GM18870 (cell line): ENCODE results near the gene ZBTB7A.

Experiments used
- ATAC-seq: cut with Tn5 transposase; IDR thresholded peaks from one replicate; pipeline ENCODE4 v1.9.1; 2021; ENCODE audit warnings: moderate library complexity; ENCODE audit not compliant: unreplicated experiment

ZBTB7A gene

DNA sequence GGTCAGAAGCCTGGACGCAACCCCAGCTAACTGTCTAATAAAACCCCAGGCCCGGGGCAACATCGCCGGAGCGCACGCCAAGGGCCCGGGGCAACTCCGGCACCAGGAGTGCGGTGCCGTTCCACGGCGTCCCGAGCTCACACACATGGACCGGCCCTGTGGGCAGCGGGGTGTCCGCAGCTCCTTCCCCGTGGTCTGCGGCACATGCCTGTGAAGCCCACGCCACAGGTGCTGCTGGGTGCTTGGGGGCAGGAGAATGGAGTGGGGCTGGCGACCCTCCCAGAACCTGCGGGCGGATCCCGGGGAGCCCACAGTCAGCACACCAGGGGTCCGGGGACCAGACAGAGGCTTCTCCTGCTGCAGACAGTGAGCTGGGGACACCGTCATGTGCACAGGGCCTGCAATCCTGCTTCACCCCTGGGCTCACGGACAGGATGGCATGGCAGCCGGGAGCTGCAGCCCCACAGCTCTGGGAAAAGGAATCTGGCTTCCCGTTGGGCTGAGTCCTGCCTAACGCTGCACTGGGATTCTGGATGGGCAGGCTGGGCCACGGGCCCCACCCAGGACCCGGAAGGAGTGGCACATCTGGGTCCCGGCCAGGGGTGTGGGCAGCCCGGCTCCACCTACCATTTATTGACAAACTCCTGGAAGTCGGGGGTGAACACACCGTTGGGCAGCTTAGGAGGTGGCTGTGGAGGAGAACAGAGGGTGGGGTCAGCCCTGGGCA, 28.2 kb upstream of the ZBTB7A start:
- no peak for ATAC-seq

DNA sequence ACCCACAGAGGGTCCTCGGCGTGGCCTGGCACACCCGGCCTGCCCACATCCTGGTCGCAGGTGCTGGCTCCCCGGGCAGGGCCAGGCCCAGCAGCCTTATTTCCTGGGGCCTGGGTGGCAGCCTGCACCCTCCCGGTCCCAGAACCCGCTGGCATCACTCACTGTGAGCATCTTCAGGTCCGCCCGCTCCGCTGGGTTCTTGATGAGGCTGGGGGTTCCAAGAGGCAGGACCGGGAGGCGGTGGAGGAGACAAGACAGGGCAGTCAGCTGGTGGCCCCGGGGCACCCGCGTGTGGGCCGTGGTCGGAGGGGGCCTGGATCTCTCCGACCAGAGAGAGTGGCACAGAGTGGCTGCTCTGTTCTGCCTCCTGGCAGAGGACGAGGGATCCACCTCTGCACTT, 27.6 kb upstream of the ZBTB7A start:
- ATAC-seq: no peak

DNA sequence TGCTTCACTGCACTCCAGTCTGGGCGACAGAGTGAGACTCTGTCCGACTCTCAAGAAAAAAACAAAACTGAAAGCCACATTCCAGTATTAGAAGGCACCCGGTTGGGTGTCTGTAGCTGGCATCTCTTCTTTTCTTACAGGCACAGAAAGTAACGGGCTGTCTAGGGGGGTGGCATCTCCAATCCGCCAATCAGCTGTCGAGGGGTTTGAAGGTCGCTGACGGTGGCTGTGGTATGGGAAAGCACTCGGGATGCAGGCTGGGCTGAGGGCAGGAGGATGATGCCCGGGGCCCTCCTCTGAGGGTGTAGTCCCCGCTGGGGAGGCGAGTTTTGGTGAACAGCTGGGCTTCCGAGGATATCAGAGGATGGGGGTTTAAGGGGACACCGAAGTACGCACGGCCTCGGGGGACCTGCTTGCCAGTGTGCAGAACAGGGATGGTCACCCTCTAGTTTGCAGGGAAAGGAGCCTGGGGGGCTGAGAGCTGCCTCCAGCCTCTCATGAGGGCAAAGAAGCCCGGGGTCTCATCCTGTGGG, 27.0 kb upstream of the ZBTB7A start:
- ATAC-seq: no peak

DNA sequence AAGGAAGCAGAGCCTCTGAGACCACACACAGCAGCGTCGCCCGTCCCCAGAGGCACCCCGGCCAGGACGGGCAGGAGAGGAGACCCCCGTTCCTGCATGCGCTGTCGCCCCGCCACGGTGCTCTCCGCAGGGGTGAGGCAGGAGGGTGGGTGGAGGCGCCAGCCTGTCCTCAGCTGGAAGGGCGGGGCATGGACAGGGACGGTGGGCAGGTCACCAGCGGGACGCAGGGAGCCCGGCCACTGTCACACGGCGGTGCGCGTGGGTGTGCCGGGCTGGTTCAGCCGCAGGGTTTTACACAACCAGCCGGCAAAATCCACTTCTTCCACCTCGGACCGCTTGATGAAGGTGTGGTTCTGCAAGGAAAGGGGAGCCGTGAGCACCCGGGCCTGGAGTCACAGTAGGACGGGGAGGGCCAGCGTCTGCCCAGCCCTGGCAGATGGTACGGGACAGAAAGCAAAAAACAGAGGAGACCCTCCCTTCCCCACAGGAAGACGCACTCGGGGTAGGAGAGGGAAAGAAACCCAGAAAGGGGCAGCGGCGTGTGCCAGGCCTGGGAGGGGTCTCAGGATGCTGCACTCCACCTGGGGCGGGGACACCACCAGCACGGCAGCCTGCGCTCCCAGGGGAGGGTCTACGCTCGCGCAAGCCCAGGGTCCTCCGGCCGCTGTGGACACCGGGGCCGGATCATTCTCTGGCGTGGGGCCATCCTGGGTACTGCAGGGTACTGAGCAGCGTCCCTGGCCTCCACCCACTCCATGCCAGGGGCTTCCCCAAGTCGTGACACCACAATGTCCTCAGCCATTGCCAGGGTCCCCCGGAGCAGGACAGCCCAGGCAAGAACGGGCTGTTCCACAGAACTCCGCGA, 23.9 kb upstream of the ZBTB7A start:
- no peak for ATAC-seq

DNA sequence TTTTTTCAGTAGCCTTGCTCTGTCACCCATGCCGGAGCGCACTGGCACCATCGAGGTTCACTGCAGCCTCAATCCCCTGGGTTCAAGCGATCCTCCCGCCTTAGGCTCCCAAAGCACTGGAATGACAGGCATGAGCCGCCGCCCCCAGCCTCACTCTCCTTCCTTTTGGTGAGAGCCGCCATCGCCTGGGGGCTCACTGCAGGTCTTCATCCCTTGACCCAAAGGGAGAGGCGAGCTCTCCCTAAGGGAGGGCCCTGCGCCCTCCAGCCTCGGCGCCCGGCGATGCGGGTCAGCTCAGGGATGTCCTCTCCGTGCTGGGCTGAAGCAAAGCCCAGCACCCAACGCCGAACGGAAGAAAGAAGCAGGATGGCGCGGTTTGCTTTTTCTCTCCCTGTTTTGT, 23.2 kb upstream of the ZBTB7A start:
- ATAC-seq: no peak

DNA sequence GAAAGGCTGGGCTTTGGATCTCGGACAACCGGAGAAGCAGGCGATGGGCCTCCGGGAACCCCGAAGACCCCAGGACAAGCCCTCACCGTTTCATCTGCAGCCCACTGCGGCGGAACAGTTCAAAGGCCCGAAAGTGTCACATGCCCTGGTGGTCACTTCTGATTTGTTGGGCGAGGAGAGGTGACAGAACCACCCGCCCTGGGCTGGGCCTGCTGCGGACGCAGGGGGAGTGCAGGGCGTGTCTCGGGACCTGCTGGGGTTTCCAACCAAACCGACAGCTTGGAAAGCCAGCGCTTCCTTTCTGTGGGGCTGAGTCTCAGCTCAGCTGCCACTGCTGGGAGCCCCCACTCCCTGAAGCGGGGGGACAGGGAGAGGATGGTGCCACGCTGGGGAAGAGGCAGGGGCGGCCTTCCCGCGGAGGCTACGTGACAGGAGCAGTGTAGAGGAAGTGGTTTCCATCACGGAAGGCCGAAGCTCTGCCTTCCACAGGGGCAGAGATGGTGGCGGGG, 22.8 kb upstream of the ZBTB7A start:
- ATAC-seq: peak; percentile 41

DNA sequence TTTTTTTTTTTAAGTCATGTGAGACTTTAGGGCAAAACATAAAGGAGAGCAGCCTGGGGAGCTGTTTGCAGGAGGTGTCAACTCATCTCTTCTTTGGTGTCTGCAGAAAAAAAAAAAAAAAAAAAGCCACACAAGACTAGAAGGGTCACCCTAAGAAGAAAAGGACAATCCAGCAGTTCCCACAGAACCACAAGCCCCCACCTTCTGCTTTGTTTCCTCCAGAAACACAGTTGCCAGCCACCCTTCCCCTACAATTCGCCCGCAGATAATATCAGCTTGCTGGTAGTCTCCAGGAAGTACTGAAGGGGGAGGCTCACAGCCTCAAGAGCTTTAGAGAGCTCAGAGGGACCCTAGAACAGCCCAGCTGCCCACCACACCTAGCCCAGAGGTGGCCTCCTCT, 22.3 kb upstream of the ZBTB7A start:
- ATAC-seq: no peak

DNA sequence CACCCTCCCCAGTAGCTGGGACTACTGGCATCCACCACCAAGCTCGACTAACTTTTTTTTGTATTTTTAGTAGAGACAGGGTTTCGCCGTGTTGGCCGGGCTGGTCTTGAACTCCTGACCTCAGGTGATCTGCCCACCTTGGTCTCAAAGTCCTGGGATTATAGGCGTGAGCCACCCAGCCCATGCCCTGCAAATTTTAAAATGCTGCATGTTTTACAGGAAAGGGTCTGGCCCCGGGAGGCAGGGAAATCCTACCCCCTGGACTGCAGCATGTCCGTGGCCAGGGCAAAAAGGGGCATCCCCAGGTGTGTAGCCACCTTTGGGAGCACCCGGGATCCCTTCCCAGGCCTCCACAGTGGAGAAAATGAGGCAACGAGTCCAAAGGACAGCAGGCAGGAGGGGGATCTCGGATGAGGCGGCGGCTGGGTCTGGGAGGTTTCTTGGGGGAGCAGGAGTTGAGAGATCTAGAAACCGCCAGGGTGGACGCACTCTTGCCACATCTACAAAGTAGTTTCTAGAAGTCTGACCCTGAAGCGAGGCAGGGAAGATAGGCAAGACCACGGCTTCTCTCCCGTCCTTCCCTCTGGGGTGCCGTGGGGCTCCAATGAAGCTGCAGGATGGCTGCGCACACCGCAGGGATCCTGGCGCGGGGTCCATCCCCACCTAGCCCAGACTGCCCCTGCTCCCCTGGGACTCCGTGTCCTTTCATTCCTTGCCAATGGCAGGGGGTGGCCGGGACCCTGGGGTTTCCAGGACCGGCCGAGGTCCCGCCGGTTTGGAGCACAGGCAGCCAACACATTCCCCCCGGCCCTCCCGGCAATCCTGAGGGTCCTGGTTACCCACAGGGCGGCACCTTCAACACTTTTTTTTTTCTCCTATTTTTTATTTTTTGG, 21.3 kb upstream of the ZBTB7A start:
- no peak for ATAC-seq

DNA sequence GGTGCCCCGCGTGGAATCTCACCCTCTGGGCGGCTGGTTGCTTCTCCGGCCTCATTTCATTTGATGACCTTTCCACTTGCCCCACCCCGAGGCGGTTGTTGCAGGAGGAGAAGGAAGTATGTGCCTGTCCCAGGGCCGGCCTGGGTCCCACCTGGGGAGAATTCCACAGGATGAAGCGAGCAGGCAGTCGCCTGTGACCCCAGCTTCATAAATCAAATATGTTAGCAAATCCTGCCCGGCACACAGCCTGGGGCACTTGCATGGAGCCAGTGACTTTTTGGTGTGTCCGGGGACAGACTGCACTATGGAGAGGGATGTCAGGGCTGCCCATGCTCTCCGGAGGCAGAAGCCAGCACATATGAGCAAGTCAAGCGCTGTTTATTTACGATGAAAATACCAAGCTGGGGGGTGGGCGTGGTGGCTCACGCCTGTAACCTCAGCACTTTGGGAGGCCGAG, 19.7 kb upstream of the ZBTB7A start:
- no peak for ATAC-seq

DNA sequence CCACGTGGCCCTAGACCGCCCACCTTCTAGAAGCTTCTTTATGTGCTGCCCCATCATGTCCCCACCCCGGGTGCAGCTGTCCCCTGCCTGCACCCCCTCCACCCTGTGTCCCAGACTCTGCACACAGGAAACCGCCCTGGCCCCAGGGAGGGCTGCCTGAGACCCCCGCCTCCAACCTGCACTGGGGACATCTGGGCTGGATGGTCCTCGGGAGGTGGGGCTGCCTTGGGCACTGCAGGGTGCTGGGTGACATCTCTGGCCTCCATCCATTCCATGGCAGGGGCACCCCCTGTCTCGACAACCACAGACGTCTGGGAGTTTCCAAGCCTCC, 17.8 kb upstream of the ZBTB7A start:
- no peak for ATAC-seq

DNA sequence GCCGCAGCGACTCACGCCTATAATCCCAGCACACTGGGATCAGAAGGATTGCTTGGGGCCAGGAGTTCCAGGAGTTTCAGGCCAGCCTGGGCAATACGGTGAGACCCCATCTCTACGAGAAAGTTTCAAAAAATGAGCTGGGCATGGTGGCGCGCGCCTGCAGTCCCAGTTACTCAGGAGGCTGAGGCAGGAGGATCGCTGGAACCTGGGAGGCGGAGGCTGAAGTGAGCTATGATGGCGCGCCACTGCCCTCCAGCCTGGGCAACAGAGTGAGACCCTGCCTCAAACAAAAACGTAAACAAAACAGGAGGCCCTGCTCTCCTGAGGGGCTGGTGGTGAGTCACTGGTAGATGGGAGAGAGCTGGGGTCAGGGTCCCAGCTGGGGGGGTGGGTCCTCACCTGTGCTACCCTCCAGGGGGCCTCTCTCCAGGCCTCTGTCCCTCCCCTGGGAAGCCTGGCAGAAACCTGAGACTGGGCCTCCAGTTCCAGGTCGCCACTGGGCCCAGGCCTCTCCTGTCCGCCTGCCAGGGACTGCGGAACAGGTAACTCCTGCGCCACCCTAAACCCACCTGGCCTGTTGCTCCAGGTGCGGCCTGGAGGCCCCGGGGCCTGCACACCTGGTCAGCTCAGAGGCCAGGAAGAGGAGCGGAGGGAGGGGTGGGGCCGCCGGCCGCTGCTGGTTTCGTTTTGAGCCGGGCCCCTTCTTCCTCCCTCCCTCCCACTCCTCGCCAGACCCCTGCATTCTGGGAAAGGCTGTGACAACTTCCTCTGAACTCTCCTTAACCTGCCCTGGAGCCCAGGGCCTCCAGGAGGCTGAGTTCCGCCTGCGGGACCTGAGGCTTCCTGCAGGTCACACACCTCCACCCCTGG, 17.2 kb upstream of the ZBTB7A start:
- ATAC-seq: no peak

DNA sequence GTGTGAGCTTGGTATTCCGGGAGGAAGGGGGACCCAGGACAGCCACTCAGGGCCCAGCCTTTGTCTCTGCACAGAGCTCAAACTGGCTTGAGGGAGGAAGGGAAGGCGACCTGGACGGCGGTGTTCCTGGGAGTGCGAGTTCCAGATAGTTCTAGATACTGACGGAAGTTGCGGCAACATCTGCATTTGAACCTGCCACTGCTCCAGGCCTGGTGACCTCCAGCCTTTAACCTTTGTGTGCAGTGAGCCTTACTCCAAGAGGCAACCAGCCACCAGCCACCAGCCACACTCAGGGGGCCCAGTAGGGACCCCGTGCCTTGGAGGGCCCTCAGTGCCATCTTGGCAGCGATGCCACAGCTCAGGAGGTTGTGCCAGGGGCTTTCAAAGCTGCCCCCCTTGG, 15.5 kb upstream of the ZBTB7A start:
- no peak for ATAC-seq

DNA sequence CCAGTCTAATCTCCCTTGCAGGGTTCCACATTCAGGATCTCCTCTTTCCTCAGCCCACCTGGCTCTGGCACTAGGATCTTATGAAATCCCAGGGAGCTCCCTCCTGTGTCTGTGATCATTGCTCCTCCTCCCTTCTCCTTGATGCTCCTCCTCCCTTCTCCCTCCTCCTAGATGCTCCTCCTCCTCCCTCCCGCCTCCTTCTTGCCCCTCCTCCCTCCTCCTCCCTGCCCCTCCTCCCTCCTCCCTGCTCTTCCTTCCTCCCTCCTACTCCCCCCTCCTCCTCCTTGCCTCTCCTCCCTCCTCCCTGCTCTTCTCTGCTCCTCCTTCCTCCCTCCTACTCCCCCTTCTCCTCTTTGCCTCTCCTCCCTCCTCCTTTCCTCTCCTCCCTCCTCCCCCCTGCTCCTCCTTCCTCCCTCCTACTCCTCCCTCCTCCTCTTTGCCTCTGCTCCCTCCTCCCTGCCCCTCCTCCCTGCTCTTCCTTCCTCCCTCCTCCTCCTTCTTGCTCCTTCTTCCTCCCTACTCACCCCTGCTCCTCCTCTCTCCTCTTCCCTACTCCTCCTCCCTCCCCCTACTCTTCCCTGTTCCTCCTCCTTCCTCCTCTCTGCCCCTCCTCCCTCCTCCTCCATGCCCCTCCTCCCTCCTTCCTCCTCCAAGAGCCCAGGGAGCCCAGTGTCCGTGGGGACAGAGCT, 14.9 kb upstream of the ZBTB7A start:
- ATAC-seq: no peak

DNA sequence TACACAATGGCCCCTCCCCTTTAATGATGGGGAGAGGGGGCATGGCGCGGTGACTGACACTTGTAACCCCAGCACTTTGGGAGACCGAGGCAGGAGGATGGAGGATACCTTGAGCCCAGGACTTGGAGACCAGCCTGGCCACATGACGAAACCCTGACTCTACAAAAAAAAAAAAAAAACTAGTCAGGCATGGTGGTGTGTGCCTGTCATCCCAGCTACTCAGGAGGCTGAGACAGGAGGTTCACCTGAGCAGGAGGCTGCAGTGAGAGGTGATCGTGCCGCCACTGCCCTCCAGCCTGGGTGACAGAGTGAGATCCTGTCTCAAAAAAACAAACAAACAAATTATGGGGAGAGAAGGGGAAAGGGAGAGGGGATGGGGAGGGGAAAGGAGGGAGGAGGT, 13.8 kb upstream of the ZBTB7A start:
- no peak for ATAC-seq

DNA sequence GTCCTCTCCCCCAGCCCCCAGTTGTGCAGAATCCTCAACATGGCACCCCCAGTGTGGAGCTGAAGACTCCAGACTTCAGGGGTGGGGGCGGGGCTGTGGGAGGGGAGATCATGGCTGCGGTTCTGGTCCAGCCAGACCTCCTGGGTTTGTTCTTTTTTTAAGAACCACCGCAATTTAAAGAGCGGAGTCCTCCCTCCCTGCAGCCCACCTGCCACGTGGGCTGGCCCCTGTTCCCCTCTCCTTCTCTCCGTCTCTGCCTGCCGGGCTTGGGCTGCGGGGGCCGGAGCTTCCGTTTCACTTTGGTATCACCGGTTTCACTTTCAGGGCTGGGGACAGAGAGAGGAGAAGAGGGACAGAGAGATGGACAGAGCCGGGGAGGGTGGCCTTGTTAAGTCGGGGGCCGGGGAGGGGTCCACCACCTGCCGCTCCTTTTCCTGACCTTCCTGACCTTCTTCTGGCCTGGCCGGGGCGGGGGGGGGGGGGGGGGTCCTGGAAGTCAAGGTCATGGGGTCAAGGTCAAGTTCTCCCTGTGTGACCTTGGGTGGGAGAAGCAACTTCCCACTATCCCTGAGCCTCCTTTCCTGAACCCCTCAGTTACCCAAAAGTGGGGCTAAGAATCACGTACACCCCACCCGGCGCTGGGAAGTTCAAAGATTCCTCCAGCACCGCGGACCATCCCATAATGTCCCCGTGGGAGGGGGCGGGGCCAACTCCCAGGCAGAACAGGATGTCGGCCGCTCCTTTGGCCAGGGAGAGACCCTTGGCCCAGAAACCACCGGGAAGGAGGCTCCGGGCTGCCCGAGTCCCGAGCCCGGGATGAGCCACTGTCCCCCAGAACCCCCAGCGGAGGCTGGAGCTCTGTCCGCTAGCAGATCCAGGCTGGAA, 11.3 kb upstream of the ZBTB7A start:
- no peak for ATAC-seq

DNA sequence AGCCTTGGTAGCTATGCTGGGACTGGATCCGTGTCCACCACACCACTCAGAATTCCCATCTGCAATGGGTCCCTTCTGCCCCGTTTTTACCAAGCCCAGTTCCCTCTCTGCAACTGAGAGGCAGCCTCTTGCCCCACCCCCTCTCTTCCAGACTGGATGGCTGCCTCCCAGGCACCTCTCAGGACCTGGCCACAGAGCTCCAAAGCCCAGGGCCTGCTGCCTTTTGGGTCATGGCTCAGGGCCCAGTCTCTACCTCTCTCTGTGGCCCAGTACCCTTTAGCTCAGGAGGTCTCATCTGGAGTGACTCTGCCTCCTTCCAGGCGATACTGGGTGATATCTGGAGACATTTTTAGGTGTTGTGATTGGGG, 10.3 kb upstream of the ZBTB7A start:
- no peak for ATAC-seq

DNA sequence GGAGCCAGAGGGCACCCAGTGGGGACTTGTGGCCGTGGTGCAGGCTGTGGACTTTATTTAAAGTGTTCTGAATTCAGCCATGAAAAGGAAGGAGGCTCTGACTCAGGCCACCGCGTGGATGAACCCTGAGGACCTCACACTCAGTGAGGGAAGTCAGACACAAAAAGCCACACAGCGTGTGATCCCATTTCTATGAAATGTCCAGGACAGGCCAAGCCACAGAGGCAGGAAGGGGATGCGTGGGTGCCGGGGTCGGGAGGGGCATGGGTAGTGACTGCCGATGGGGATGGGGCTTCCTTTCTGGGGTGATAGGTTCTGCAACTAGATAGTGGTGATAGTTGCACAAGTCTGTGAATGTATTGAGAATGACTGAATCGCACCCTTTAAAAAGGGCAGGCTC, 8.7 kb upstream of the ZBTB7A start:
- ATAC-seq: no peak

DNA sequence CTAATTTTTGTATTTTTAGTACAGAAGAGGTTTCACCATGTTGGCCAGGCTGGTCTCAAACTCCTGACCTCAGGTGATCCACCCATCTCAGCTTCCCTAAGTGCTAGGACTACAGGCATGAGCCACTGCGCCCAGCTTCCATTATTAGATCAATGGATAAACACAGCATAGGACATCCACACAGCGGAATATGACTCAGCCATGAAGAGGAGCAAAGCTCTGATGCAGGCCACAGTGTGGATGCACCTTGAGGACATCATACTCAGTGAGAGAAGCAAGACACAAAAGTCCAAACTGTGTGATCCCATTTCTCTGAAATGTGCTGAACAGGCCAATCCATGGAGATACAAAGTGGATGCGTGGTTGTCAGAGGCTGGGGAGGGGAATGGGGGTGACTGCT, 4.9 kb upstream of the ZBTB7A start:
- no peak for ATAC-seq
